RPMI7951 (cell line): Measurements from ENCODE around the gene ZGRF1. TPM values are rescaled to one million over a fixed set of nuclear protein-coding genes. Genes with fewer than 3 reads are reported as not detected.
A peak's percentile ranks its signal among the peaks of the same experiment; 100 is the strongest.
"Not testable (repeated sequence)": the region's sequence is repeated elsewhere in the genome, so short reads cannot be mapped to it uniquely, and the experiment has no call there.

Source experiments
- DNase-seq: peaks from one replicate; pipeline ENCODE4 v3.0.0-alpha.2; 2012; ENCODE audit warnings: low read depth
- total RNA-seq: library from RNA; depleted of rRNA; stranded (reverse); fragments of >200 nt; shearing (Covaris generic); gene quantifications from 2 replicates; pipeline ENCODE4 v1.2.3, GENCODE V29; 2014

The ZGRF1 gene
- total RNA-seq, 1 experiment from 2014 or later = 21.6 TPM

GRCh38 chr4:112557676-112558411 lies 78.9 kb downstream of the ZGRF1 start:
- no peak for DNase-seq

GRCh38 chr4:112554271-112554670 lies 82.4 kb downstream of the ZGRF1 start:
- not testable (repeated sequence) for DNase-seq

GRCh38 chr4:112552668-112553067 lies 84.0 kb downstream of the ZGRF1 start:
- peak; percentile 50 for DNase-seq

GRCh38 chr4:112550728-112551127 lies 86.0 kb downstream of the ZGRF1 start:
- DNase-seq = peak; percentile 1

GRCh38 chr4:112546476-112546875 lies 90.2 kb downstream of the ZGRF1 start:
- DNase-seq = no peak

- DNase-seq = no peak
Observed at GRCh38 chr4:112545346-112545745, 91.4 kb downstream of the ZGRF1 start.

GRCh38 chr4:112540695-112541094 lies 96.0 kb downstream of the ZGRF1 start:
- no peak for DNase-seq

- no peak for DNase-seq
Observed at GRCh38 chr4:112536123-112536522, 100.6 kb downstream of the ZGRF1 start.

GRCh38 chr4:112532267-112532666 lies 104.4 kb downstream of the ZGRF1 start:
- DNase-seq = peak; percentile 52

GRCh38 chr4:112531146-112531545 lies 105.6 kb downstream of the ZGRF1 start:
- DNase-seq = no peak

GRCh38 chr4:112526061-112526460 lies 110.6 kb downstream of the ZGRF1 start:
- DNase-seq = peak; percentile 20

GRCh38 chr4:112523764-112524505 lies 112.8 kb downstream of the ZGRF1 start:
- DNase-seq = peak; percentile 25

GRCh38 chr4:112523008-112523721 lies 113.5 kb downstream of the ZGRF1 start:
- DNase-seq = peak; percentile 59

- DNase-seq = not testable (repeated sequence)
Observed at GRCh38 chr4:112522431-112522830, 114.3 kb downstream of the ZGRF1 start.

GRCh38 chr4:112521123-112522023 lies 115.3 kb downstream of the ZGRF1 start:
- DNase-seq = no peak

GRCh38 chr4:112520598-112521122 lies 116.0 kb downstream of the ZGRF1 start:
- no peak for DNase-seq

GRCh38 chr4:112519689-112520597 lies 116.8 kb downstream of the ZGRF1 start:
- DNase-seq = no peak

- DNase-seq = no peak
Observed at GRCh38 chr4:112518675-112519074, 118.0 kb downstream of the ZGRF1 start.

GRCh38 chr4:112517911-112518310 lies 118.8 kb downstream of the ZGRF1 start:
- no peak for DNase-seq

- DNase-seq = no peak
Observed at GRCh38 chr4:112517067-112517634, 119.6 kb downstream of the ZGRF1 start.
